Nephron (organoid): Measurements from ENCODE around the gene RAD9A.
A peak's percentile ranks its signal among the peaks of the same experiment; 100 is the strongest.

Source experiments
- H3K27ac Mint-ChIP-seq, 3 experiments: 2 replicates each; pipeline ENCODE4 v1.8.0; 2020; ENCODE audit warnings: mixed read lengths in 3 of 3, mild to moderate bottlenecking in 2 of 3, moderate library complexity in 1 of 3
- H3K27me3 Mint-ChIP-seq: 2 replicates; pipeline ENCODE4 v1.8.0; 2021; ENCODE audit warnings: low read depth, mild to moderate bottlenecking, moderate library complexity, mixed read lengths
- H3K36me3 Mint-ChIP-seq: 2 replicates; pipeline ENCODE4 v1.8.0; 2020; ENCODE audit warnings: low read depth, mixed read lengths
- H3K4me1 Mint-ChIP-seq: 2 replicates; pipeline ENCODE4 v1.8.0; 2020; ENCODE audit warnings: mixed read lengths
- H3K4me3 Mint-ChIP-seq, 3 experiments: 2 replicates each; pipeline ENCODE4 v1.8.0; 2020; ENCODE audit warnings: mild to moderate bottlenecking in 3 of 3, mixed read lengths in 3 of 3, moderate library complexity in 2 of 3
- H3K9me3 Mint-ChIP-seq: 2 replicates; pipeline ENCODE4 v1.8.0; 2020; ENCODE audit warnings: mixed read lengths
- CTCF ChIP-seq, 3 experiments: fragments of 200-600 bp; sonication (generic); IDR thresholded peaks; one replicate each; pipeline ENCODE4 v1.5.0; 2021; ENCODE audit warnings: antibody characterized with exemption in 3 of 3; ENCODE audit not compliant: unreplicated experiment in 3 of 3

Gene RAD9A

GRCh38 chr11:67438158-67438902 lies 46.5 kb downstream of the RAD9A start:
- no peak overlapping the region for H3K4me3 Mint-ChIP-seq
- peaks cover 4% of the 10 kb centered on the region for H3K36me3 Mint-ChIP-seq
- no peaks in the 10 kb centered on the region for H3K9me3 Mint-ChIP-seq
- TF ChIP-seq CTCF (IDR thresholded peaks at IDR 0.05; ENCODE audit: unreplicated experiment in 3 of 3) = no peak
- H3K27ac Mint-ChIP-seq = no peak overlapping the region
- H3K4me1 Mint-ChIP-seq = peaks cover 5% of the 10 kb centered on the region
- no peaks in the 10 kb centered on the region for H3K27me3 Mint-ChIP-seq

GRCh38 chr11:67439321-67440228 lies 47.8 kb downstream of the RAD9A start:
- no peak for TF ChIP-seq CTCF (IDR thresholded peaks at IDR 0.05; ENCODE audit: unreplicated experiment in 3 of 3)
- Mint-ChIP-seq H3K27ac (peak overlapping the region; percentile 19 to 61 (median 52)), H3K27me3 (no peaks in the 10 kb centered on the region), H3K9me3 (no peaks in the 10 kb centered on the region), H3K4me3 (peak overlapping the region in 2 of 3 experiments; percentile 14 to 19), H3K36me3 (peaks cover 4% of the 10 kb centered on the region), H3K4me1 (peaks cover 5% of the 10 kb centered on the region)

- no peak for TF ChIP-seq CTCF (IDR thresholded peaks at IDR 0.05; ENCODE audit: unreplicated experiment in 3 of 3)
- Mint-ChIP-seq H3K36me3 (peaks cover 4% of the 10 kb centered on the region), H3K27me3 (no peaks in the 10 kb centered on the region), H3K9me3 (no peaks in the 10 kb centered on the region), H3K4me1 (peaks cover 5% of the 10 kb centered on the region), H3K27ac (peak overlapping the region in 1 of 3 experiments; percentile 52), H3K4me3 (peak overlapping the region; percentile 50 to 54 (median 53))
Measured at GRCh38 chr11:67440229-67441097, 48.7 kb downstream of the RAD9A start.

- Mint-ChIP-seq H3K27me3 (no peaks in the 10 kb centered on the region), H3K36me3 (peaks cover 4% of the 10 kb centered on the region), H3K4me1 (peaks cover 5% of the 10 kb centered on the region), H3K9me3 (no peaks in the 10 kb centered on the region), H3K27ac (no peak overlapping the region), H3K4me3 (peak overlapping the region; percentile 22 to 44 (median 34))
- TF ChIP-seq CTCF (IDR thresholded peaks at IDR 0.05; ENCODE audit: unreplicated experiment in 3 of 3) = no peak
Measured at GRCh38 chr11:67441098-67441563, 49.3 kb downstream of the RAD9A start.

GRCh38 chr11:67441731-67442351 lies 50.1 kb downstream of the RAD9A start:
- Mint-ChIP-seq H3K27me3 (no peaks in the 10 kb centered on the region), H3K4me3 (peak overlapping the region; percentile 87 to 90 (median 87)), H3K27ac (no peak overlapping the region), H3K36me3 (no peaks in the 10 kb centered on the region), H3K9me3 (no peaks in the 10 kb centered on the region), H3K4me1 (no peaks in the 10 kb centered on the region)
- no peak for TF ChIP-seq CTCF (IDR thresholded peaks at IDR 0.05; ENCODE audit: unreplicated experiment in 3 of 3)
